ENCODE measurements around the gene AGBL3. TPM values are rescaled to one million over a fixed set of nuclear protein-coding genes. Genes with fewer than 3 reads are reported as not detected.

Gene AGBL3
- polyA plus RNA-seq, 2 of the 4 experiments (the other 2 are of a cell fraction): 2.2 to 4.3 TPM

DNA sequence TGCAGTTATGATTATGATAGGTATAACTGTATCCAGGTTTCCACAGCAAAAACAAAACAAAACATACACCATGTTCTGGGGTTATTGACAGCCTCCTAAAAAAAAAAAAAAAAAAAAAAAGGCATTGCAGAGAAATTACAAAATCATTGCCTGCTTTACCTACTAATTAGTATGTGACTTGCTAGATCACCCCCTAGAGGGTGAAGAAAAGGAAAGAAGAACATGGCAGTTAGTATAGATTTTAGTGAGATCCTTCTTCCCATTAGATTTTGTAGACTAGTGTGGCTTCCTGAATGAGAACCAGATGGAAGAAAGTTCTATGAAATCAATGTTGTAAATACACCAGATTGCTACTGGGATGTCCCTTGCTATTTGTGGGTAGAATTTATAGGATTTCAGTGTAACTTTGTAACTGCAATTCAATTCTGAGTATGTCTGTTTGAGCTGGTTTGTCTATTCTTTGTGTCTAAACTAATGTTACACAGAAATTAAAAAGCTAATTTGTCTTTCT, 24.0 kb upstream of the AGBL3 start:
- DNase-seq (ENCODE audit: low read depth in 1 of 2, low spot score in 1 of 2): no peak
- ChIA-PET CTCF (interaction anchor here (1.1 to 1.3 kb wide), 2 partner anchors 11 to 19 kb away, joined by 3 read pairs; no protein-coding TSS in a partner anchor), POLR2A (no interaction called here)
- Histone ChIP-seq H3K9me3 (no peaks in the 10 kb centered on the region), H3K4me1 (no peaks in the 10 kb centered on the region), H3K4me3 (no peak overlapping the region), H3K27ac (no peak overlapping the region), H3K4me2 (no peak overlapping the region)
- FAIRE-seq: no peak
- TF ChIP-seq JUN (IDR thresholded peaks at IDR 0.05): no peak
- TF ChIP-seq KDM1A (IDR thresholded peaks at IDR 0.05; ENCODE audit: low read depth): no peak
- no peak for TF ChIP-seq RAD21 (conservative IDR thresholded peaks at IDR 0.05 in 1 of 2, IDR thresholded peaks at IDR 0.05 in 1 of 2)
- TF ChIP-seq SREBF2 (IDR thresholded peaks at IDR 0.05): no peak
- TF ChIP-seq TFCP2L1 (CRISPR knock-in tag; IDR thresholded peaks at IDR 0.05): no peak
- TF ChIP-seq, protein P1, sequence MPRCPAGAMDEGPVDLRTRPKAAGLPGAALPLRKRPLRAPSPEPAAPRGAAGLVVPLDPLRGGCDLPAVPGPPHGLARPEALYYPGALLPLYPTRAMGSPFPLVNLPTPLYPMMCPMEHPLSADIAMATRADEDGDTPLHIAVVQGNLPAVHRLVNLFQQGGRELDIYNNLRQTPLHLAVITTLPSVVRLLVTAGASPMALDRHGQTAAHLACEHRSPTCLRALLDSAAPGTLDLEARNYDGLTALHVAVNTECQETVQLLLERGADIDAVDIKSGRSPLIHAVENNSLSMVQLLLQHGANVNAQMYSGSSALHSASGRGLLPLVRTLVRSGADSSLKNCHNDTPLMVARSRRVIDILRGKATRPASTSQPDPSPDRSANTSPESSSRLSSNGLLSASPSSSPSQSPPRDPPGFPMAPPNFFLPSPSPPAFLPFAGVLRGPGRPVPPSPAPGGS (IDR thresholded peaks at IDR 0.05): no peak
- TF ChIP-seq FOSB (CRISPR knock-in tag; IDR thresholded peaks at IDR 0.05): no peak
- TF ChIP-seq PHF8 (IDR thresholded peaks at IDR 0.05; ENCODE audit: borderline replicate concordance, low read depth): no peak
- no peak for TF ChIP-seq CBX8 (IDR thresholded peaks at IDR 0.05)
- TF ChIP-seq CBX2 (IDR thresholded peaks at IDR 0.05; ENCODE audit: borderline replicate concordance, low read depth): no peak
- TF ChIP-seq ZFP36 (IDR thresholded peaks at IDR 0.05; ENCODE audit: borderline replicate concordance, partially characterized antibody): no peak
- TF ChIP-seq POLR2AphosphoS2 (conservative IDR thresholded peaks at IDR 0.05; ENCODE audit: low read length): no peak
- no peak for TF ChIP-seq FOXS1 (CRISPR knock-in tag; IDR thresholded peaks at IDR 0.05)
- TF ChIP-seq GATA3 (IDR thresholded peaks at IDR 0.05; ENCODE audit: borderline replicate concordance): no peak
- TF ChIP-seq EP300 (IDR thresholded peaks at IDR 0.05): no peak
- TF ChIP-seq NR3C1 (IDR thresholded peaks at IDR 0.05): no peak
- TF ChIP-seq MAFK (IDR thresholded peaks at IDR 0.05; ENCODE audit: partially characterized antibody): no peak
- no peak for TF ChIP-seq ESRRA (IDR thresholded peaks at IDR 0.05; ENCODE audit: borderline replicate concordance, low read length)
- no peak for TF ChIP-seq NFE2L2 (conservative IDR thresholded peaks at IDR 0.05; ENCODE audit: low read length)
- no peak for ATAC-seq

DNA sequence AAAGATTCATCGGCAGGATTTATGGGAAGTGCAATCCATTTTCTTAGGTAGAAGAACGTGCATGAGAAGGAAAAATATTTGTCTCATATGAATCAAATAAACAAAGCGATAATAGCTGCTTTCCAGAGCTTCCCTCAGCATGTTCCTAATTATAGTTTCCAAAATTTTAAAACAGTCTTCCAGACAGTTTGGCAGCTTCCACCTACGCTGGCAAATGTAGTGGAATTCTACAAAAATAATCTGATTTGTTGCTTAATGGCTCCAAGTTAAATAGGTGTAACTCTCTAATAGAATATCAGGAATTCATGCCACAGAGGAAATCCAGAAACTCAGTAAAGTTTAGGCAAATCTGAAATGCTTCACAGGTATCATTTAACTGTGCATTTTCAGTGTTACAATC, 23.3 kb upstream of the AGBL3 start:
- ChIA-PET POLR2A (no interaction called here), CTCF (interaction anchor here (1.1 to 1.3 kb wide), 2 partner anchors 12 to 20 kb away, joined by 3 read pairs; no protein-coding TSS in a partner anchor)
- ATAC-seq (no peak), DNase-seq (ENCODE audit: low read depth in 1 of 2, low spot score in 1 of 2) (no peak), FAIRE-seq (no peak)
- Histone ChIP-seq H3K27ac (no peak overlapping the region), H3K9me3 (no peaks in the 10 kb centered on the region), H3K4me3 (no peak overlapping the region), H3K4me1 (no peaks in the 10 kb centered on the region), H3K4me2 (no peak overlapping the region)
- TF ChIP-seq ESRRA (IDR thresholded peaks at IDR 0.05; ENCODE audit: borderline replicate concordance, low read length): no peak
- 92% methylated on average over 4 of the region's 4 CpGs for WGBS (ENCODE audit: missing lambda C conversion rate)

DNA sequence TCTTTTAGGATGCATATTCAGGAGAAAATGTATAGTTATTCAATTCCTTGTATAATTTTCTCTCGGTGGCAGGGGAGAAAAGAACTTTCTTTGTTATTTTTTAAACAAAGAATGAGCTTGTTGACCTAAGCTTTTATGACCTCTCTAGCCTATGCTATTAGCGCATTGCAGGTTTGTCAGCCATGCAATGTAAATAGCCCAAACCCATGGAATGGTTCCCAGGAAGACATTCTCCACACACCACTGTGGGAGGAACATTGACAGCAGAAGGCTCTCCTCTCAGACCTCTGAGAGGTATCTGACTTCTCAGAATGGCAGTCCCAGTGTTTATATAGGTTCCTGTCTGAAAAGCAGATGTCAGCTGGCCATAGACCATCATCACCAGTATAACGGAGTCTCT, 19.6 kb upstream of the AGBL3 start:
- ChIA-PET POLR2A (no interaction called here), CTCF (interaction anchor here (0.6 to 2.1 kb wide), 4 partner anchors 11 to 486 kb away, joined by 3 to 7 read pairs (median 3); partner anchors contain the start of gene AGBL3)
- WGBS (ENCODE audit: missing lambda C conversion rate): 81% methylated on average over 3 of the region's 3 CpGs

More for the DNA sequence above, 19.6 kb upstream of the AGBL3 start:
- FAIRE-seq (no peak), ATAC-seq (no peak), DNase-seq (ENCODE audit: low read depth in 1 of 2, low spot score in 1 of 2) (no peak)
- H3K4me1 ChIP-seq: no peaks in the 10 kb centered on the region
- H3K4me2 ChIP-seq: no peak overlapping the region
- H3K9me3 ChIP-seq: no peaks in the 10 kb centered on the region
- H3K27ac ChIP-seq: no peak overlapping the region
- no peak overlapping the region for H3K4me3 ChIP-seq
- TF ChIP-seq SREBF2 (IDR thresholded peaks at IDR 0.05): no peak
- TF ChIP-seq CEBPB (IDR thresholded peaks at IDR 0.05): no peak
- TF ChIP-seq, protein P2, sequence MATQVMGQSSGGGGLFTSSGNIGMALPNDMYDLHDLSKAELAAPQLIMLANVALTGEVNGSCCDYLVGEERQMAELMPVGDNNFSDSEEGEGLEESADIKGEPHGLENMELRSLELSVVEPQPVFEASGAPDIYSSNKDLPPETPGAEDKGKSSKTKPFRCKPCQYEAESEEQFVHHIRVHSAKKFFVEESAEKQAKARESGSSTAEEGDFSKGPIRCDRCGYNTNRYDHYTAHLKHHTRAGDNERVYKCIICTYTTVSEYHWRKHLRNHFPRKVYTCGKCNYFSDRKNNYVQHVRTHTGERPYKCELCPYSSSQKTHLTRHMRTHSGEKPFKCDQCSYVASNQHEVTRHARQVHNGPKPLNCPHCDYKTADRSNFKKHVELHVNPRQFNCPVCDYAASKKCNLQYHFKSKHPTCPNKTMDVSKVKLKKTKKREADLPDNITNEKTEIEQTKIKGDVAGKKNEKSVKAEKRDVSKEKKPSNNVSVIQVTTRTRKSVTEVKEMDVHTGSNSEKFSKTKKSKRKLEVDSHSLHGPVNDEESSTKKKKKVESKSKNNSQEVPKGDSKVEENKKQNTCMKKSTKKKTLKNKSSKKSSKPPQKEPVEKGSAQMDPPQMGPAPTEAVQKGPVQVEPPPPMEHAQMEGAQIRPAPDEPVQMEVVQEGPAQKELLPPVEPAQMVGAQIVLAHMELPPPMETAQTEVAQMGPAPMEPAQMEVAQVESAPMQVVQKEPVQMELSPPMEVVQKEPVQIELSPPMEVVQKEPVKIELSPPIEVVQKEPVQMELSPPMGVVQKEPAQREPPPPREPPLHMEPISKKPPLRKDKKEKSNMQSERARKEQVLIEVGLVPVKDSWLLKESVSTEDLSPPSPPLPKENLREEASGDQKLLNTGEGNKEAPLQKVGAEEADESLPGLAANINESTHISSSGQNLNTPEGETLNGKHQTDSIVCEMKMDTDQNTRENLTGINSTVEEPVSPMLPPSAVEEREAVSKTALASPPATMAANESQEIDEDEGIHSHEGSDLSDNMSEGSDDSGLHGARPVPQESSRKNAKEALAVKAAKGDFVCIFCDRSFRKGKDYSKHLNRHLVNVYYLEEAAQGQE (IDR thresholded peaks at IDR 0.05): no peak
- no peak for TF ChIP-seq RCOR1 (IDR thresholded peaks at IDR 0.05; ENCODE audit: low read depth, low read length)
- no peak for TF ChIP-seq TP53 (CRISPR knock-in tag; IDR thresholded peaks at IDR 0.05)
- no peak for TF ChIP-seq MAFK (IDR thresholded peaks at IDR 0.05; ENCODE audit: partially characterized antibody)
